H1 (cell line): Measurements from ENCODE around the gene KCTD10.

Experiments used
- CTCF ChIP-seq, 3 experiments: IDR thresholded peaks; 1 replicate in 2 of 3; 2 replicates in 1 of 3; pipeline versions ENCODE4 v1.5.1 to v1.6.1; 2011; ENCODE audit warnings: low read length in 3 of 3, mild to moderate bottlenecking in 3 of 3, inconsistent platforms in 2 of 3, low read depth in 1 of 3, moderate library complexity in 1 of 3; ENCODE audit not compliant: insufficient read depth in 1 of 3; ENCODE audit errors: control extremely low read depth in 1 of 3
- EP300 ChIP-seq, 2 experiments: IDR thresholded peaks; 1 replicate in 1 of 2; 2 replicates in 1 of 2; pipeline ENCODE4 v1.6.1; 2011 to 2012; ENCODE audit warnings: low read depth in 2 of 2, low read length in 2 of 2, mild to moderate bottlenecking in 2 of 2, borderline replicate concordance in 1 of 2, inconsistent platforms in 1 of 2, moderate library complexity in 1 of 2
- GTF2F1 ChIP-seq: IDR thresholded peaks from 2 replicates; pipeline ENCODE4 v1.6.1; 2012; ENCODE audit warnings: low read depth, low read length, improper control_type of control experiment, borderline replicate concordance
- JUND ChIP-seq: IDR thresholded peaks from 2 replicates; pipeline ENCODE4 v1.6.1; 2011; ENCODE audit warnings: mild to moderate bottlenecking, improper control_type of control experiment, low read length
- POLR2AphosphoS5 ChIP-seq: IDR thresholded peaks from 2 replicates; pipeline ENCODE4 v1.6.1; 2011; ENCODE audit warnings: low read depth, low read length
- USF2 ChIP-seq: IDR thresholded peaks from 2 replicates; pipeline ENCODE4 v1.6.1; 2011; ENCODE audit warnings: low read length, improper control_type of control experiment
- YY1 ChIP-seq: IDR thresholded peaks from 2 replicates; pipeline ENCODE4 v1.6.1; 2011; ENCODE audit warnings: low read depth, mild to moderate bottlenecking, low read length

GRCh38 chr12:109517619-109518018 lies 40.5 kb upstream of the KCTD10 start:
- no peak for TF ChIP-seq CTCF (IDR thresholded peaks at IDR 0.05; ENCODE audit: control extremely low read depth in 1 of 3, insufficient read depth in 1 of 3, low read depth in 1 of 3, low read length in 3 of 3)
- TF ChIP-seq USF2, result no peak
- TF ChIP-seq JUND, result no peak
- TF ChIP-seq EP300 (IDR thresholded peaks at IDR 0.05; ENCODE audit: borderline replicate concordance in 1 of 2, low read depth in 2 of 2, low read length in 2 of 2), result no peak
- no peak for TF ChIP-seq GTF2F1
- TF ChIP-seq POLR2AphosphoS5, result no peak
- no peak for TF ChIP-seq YY1
